Ovary (tissue), 9 donors: ENCODE results near the gene EPRS1. TPM values are rescaled to one million over a fixed set of nuclear protein-coding genes. Genes with fewer than 3 reads are reported as not detected.
"Not testable (repeated sequence)": the region's sequence is repeated elsewhere in the genome, so short reads cannot be mapped to it uniquely, and the experiment has no call there.

Experiments used
- DNase-seq, 5 donors: peaks; one replicate each; pipeline ENCODE4 v3.0.0-alpha.2; 2019 to 2020
- H3K27ac ChIP-seq, 2 donors: fragments of 200-600 bp; one replicate each; pipeline versions ENCODE4 v1.5.1 to v1.8.0; 2019 to 2022
- H3K27me3 ChIP-seq: fragments of 200-600 bp; one replicate; pipeline ENCODE4 v1.8.0; 2022
- H3K36me3 ChIP-seq: fragments of 200-600 bp; sonication (generic); one replicate; pipeline ENCODE4 v1.5.1; 2019
- H3K4me1 ChIP-seq: one replicate; pipeline ENCODE4 v1.8.1; 2013; ENCODE audit warnings: mild to moderate bottlenecking, moderate library complexity; ENCODE audit not compliant: insufficient read depth
- H3K4me3 ChIP-seq: fragments of 200-600 bp; sonication (generic); one replicate; pipeline ENCODE4 v1.5.1; 2017
- H3K9me3 ChIP-seq, 2 donors: fragments of 200-600 bp in 1 of 2; sonication (generic) in 1 of 2; one replicate each; pipeline versions ENCODE4 v1.5.1 to v1.8.1; 2013 to 2019; ENCODE audit warnings: mild to moderate bottlenecking in 1 of 2, moderate library complexity in 1 of 2
- CTCF ChIP-seq, 3 donors: fragments of 450-650 bp in 2 of 3; fragments of 200-600 bp in 1 of 3; IDR thresholded peaks; one replicate each; pipeline versions ENCODE4 v1.5.1 to v1.8.0; 2016 to 2022; ENCODE audit warnings: antibody characterized with exemption in 3 of 3, mild to moderate bottlenecking in 1 of 3
- EP300 ChIP-seq: sonication (generic); formaldehyde crosslinking; IDR thresholded peaks from one replicate; pipeline ENCODE4 v1.6.1; 2017; ENCODE audit warnings: antibody characterized with exemption
- POLR2A ChIP-seq: fragments of 450-650 bp; IDR thresholded peaks from one replicate; pipeline ENCODE4 v1.6.1; 2017; ENCODE audit warnings: antibody characterized with exemption, mild to moderate bottlenecking, moderate library complexity
- WGBS, 3 donors: extraction: QIAGEN DNeasy Blood & Tissue Kit in 1 of 3; methylation state at CpG; one replicate each; pipeline versions ENCODE4 v1.1.5 to v1.1.7; 2013 to 2017; 5-methylcytosine and 5-hydroxymethylcytosine counted together
- intact Hi-C, 4 donors: fragments of 100-400 bp; cut with DNase I; formaldehyde crosslinking; loops; one replicate each; pipeline versions ENCODE4 v1.11.0 to v1.15.1; 2022 to 2023
- polyA plus RNA-seq, 2 donors: library from polyadenylated mRNA; stranded (reverse); fragments of 200-250 nt in 1 of 2; fragments of 350-450 nt in 1 of 2; fragmentation: Illumina TruSeq in 1 of 2; extraction: RNeasy Lipid Tissue Mini Kit (QIAGEN cat#74804) in 1 of 2; gene quantifications; one replicate each; pipeline ENCODE4 v1.2.3, GENCODE V29; 2013 to 2014
- total RNA-seq, 7 donors: library from RNA; depleted of rRNA in 2 of 7; stranded (reverse); fragments of >200 nt in 2 of 7; fragmentation: NEBNext Ultra II Directional in 3 of 7; extraction: Animal tissue kit (Norgen Biotek cat#: 25700) in 3 of 7; gene quantifications; one replicate each; pipeline versions ENCODE4 v1.1.0 to v1.2.4, GENCODE V29; 2016 to 2023
- donor health status: DM: no; HTN: no; CAD: no; lungs with moderate emphysema.
- donor health status: DM: no; HTN: no; CAD: no.
- donor health status: Bipolar disorder and iron deficiency.
- donor health status: DM: yes; HTN: yes; CAD: no.
- donor health status: DM: no; HTN: no; CAD: no.
- donor health status: DM: yes; HTN: yes; CAD: no.

EPRS1 gene
- total and polyA plus RNA-seq, 9 donors, result 27.8 to 135 (median 65.4) TPM

- 85 to 92% (median 85%) methylated on average over 5 of the region's 5 CpGs for WGBS, 3 donors
- intact Hi-C loops, result loop anchor here in 1 of 4 donors (10.0 kb wide), 1 partner anchor 205 kb away; no protein-coding TSS in a partner anchor
- TF ChIP-seq CTCF (IDR thresholded peaks at IDR 0.05) (no peak), EP300 (no peak), POLR2A (no peak)
Measured at GRCh38 chr1:220040028-220040596, 6.2 kb downstream of the EPRS1 start.

GRCh38 chr1:220038640-220039039 is 7.7 kb downstream of the EPRS1 start:
- WGBS, 3 donors, result 83 to 93% (median 87%) methylated on average over 4 of the region's 4 CpGs
- no peak for DNase-seq
- TF ChIP-seq POLR2A, result no peak
- TF ChIP-seq CTCF (IDR thresholded peaks at IDR 0.05), result no peak
- TF ChIP-seq EP300, result no peak
- Histone ChIP-seq H3K4me3 (no peak overlapping the region), H3K4me1 (no peaks in the 10 kb centered on the region), H3K36me3 (no peaks in the 10 kb centered on the region), H3K27me3 (no peaks in the 10 kb centered on the region), H3K27ac (no peak overlapping the region), H3K9me3 (no peaks in the 10 kb centered on the region)
- intact Hi-C loops, result no loop called here

More at GRCh38 chr1:220040028-220040596, 6.2 kb downstream of the EPRS1 start:
- H3K27me3 ChIP-seq, result no peaks in the 10 kb centered on the region
- H3K27ac ChIP-seq, result no peak overlapping the region
- H3K36me3 ChIP-seq, result no peaks in the 10 kb centered on the region
- no peaks in the 10 kb centered on the region for H3K9me3 ChIP-seq
- H3K4me3 ChIP-seq, result no peak overlapping the region
- no peak for DNase-seq
- peaks cover 1% of the 10 kb centered on the region for H3K4me1 ChIP-seq

- H3K27ac ChIP-seq, H3K4me1 ChIP-seq, H3K9me3 ChIP-seq, intact Hi-C loops, H3K4me3 ChIP-seq, H3K27me3 ChIP-seq, H3K36me3 ChIP-seq, DNase-seq: not testable (repeated sequence)
- 82 to 87% (median 86%) methylated on average over 3 of the region's 3 CpGs for WGBS, 3 donors
Measured at GRCh38 chr1:220037810-220038209, 8.5 kb downstream of the EPRS1 start.

- Histone ChIP-seq H3K4me3 (no peak overlapping the region), H3K36me3 (no peaks in the 10 kb centered on the region), H3K4me1 (no peaks in the 10 kb centered on the region), H3K9me3 (no peaks in the 10 kb centered on the region), H3K27me3 (no peaks in the 10 kb centered on the region), H3K27ac (no peak overlapping the region)
- intact Hi-C loops, result no loop called here
- WGBS, 3 donors, result 91 to 93% (median 91%) methylated on average over 2 to 3 of the region's 3 CpGs
- TF ChIP-seq EP300 (no peak), CTCF (IDR thresholded peaks at IDR 0.05) (no peak), POLR2A (no peak)
- DNase-seq, result no peak
Measured at GRCh38 chr1:220032911-220033310, 13.4 kb downstream of the EPRS1 start.

- DNase-seq, result no peak
- no peaks in the 10 kb centered on the region for H3K36me3 ChIP-seq
- H3K27ac ChIP-seq, result no peak overlapping the region
- H3K4me1 ChIP-seq, result no peaks in the 10 kb centered on the region
- H3K4me3 ChIP-seq, result no peak overlapping the region
- H3K9me3 ChIP-seq, result no peaks in the 10 kb centered on the region
- 66 to 79% (median 67%) methylated on average over 2 of the region's 2 CpGs for WGBS, 3 donors
- no peak for TF ChIP-seq EP300
- TF ChIP-seq CTCF (IDR thresholded peaks at IDR 0.05), result no peak
- no peak for TF ChIP-seq POLR2A
- intact Hi-C loops, result no loop called here
- no peaks in the 10 kb centered on the region for H3K27me3 ChIP-seq
Measured at GRCh38 chr1:220031287-220031686, 15.0 kb downstream of the EPRS1 start.
